ENCODE results near the gene OR2V1. TPM values are rescaled to one million over a fixed set of nuclear protein-coding genes. Genes with fewer than 3 reads are reported as not detected.

The OR2V1 gene
- total RNA-seq, 1 donor, result not detected

DNA sequence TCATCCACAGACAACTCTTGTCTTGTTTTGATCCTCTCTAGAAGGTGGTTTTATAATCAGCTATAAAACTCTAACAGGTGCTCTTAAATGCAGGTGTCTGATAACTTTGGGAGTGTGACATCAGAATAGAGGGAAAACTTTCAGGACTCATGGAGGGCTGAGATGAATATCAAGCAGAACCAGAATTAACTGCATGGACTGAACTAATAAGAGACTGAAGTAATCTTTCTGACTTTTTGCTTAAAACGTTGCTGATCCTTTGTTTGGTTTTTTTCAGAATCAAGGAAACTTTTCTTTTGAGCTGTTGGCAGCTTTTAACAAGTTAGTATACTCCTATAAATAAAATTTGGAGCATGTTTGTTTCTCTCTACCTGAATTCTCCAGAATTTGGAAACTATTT lies 14.2 kb upstream of the OR2V1 start:
- TF ChIP-seq CTCF (IDR thresholded peaks at IDR 0.05; ENCODE audit: insufficient read depth, low read depth, low read length), result no peak
- no peak overlapping the region for H3K4me3 ChIP-seq (ENCODE audit: low read depth, low read length)

GRCh38 chr5:181142054-181142453 lies 11.1 kb upstream of the OR2V1 start:
- no peak for TF ChIP-seq CTCF (IDR thresholded peaks at IDR 0.05; ENCODE audit: insufficient read depth, low read depth, low read length)
- no peak overlapping the region for H3K4me3 ChIP-seq (ENCODE audit: low read depth, low read length)
- DNase-seq (ENCODE audit: low read depth), result no peak

More for the DNA sequence above, 14.2 kb upstream of the OR2V1 start:
- no peak for DNase-seq (ENCODE audit: low read depth)

GRCh38 chr5:181140766-181141165 lies 9.8 kb upstream of the OR2V1 start:
- TF ChIP-seq CTCF (IDR thresholded peaks at IDR 0.05; ENCODE audit: insufficient read depth, low read depth, low read length), result no peak
- H3K4me3 ChIP-seq (ENCODE audit: low read depth, low read length), result no peak overlapping the region
- no peak for DNase-seq (ENCODE audit: low read depth)

- no peak for DNase-seq (ENCODE audit: low read depth)
Measured at GRCh38 chr5:181138258-181138657, 7.3 kb upstream of the OR2V1 start.

GRCh38 chr5:181136361-181136955 lies 5.5 kb upstream of the OR2V1 start:
- no peak for TF ChIP-seq CTCF (IDR thresholded peaks at IDR 0.05; ENCODE audit: insufficient read depth, low read depth, low read length)
- no peak for DNase-seq (ENCODE audit: low read depth)
- no peak overlapping the region for H3K4me3 ChIP-seq (ENCODE audit: low read depth, low read length)

More at GRCh38 chr5:181138258-181138657, 7.3 kb upstream of the OR2V1 start:
- H3K4me3 ChIP-seq (ENCODE audit: low read depth, low read length), result no peak overlapping the region
- no peak for TF ChIP-seq CTCF (IDR thresholded peaks at IDR 0.05; ENCODE audit: insufficient read depth, low read depth, low read length)

- H3K4me3 ChIP-seq (ENCODE audit: low read depth, low read length), result no peak overlapping the region
- DNase-seq (ENCODE audit: low read depth), result no peak
- no peak for TF ChIP-seq CTCF (IDR thresholded peaks at IDR 0.05; ENCODE audit: insufficient read depth, low read depth, low read length)
Measured at GRCh38 chr5:181134259-181134658, 3.3 kb upstream of the OR2V1 start.

All from fibroblast of villous mesenchyme (primary cell).